HEK293T (cell line): ENCODE results near the gene GTF2H4.

ENCODE experiments used
- ARNT ChIP-seq: fragments of 450-650 bp; IDR thresholded peaks from 2 replicates; pipeline ENCODE4 v1.6.1; 2017; ENCODE audit warnings: mild to moderate bottlenecking
- BHLHE40 ChIP-seq: fragments of 450-650 bp; IDR thresholded peaks from 2 replicates; pipeline ENCODE4 v1.6.1; 2016; ENCODE audit warnings: mild to moderate bottlenecking, moderate library complexity, borderline replicate concordance
- ELF4 ChIP-seq: fragments of 450-650 bp; IDR thresholded peaks from 2 replicates; pipeline ENCODE4 v1.6.1; 2017; ENCODE audit warnings: antibody characterized with exemption
- FOXA1 ChIP-seq: fragments of 450-650 bp; IDR thresholded peaks from 2 replicates; pipeline ENCODE4 v1.6.1; 2016; ENCODE audit warnings: mild to moderate bottlenecking
- FOXK2 ChIP-seq: fragments of 450-650 bp; IDR thresholded peaks from 2 replicates; pipeline ENCODE4 v1.6.1; 2016; ENCODE audit warnings: mild to moderate bottlenecking
- FOXM1 ChIP-seq: fragments of 450-650 bp; IDR thresholded peaks from 2 replicates; pipeline ENCODE4 v1.6.1; 2017; ENCODE audit warnings: mild to moderate bottlenecking, borderline replicate concordance
- NFRKB ChIP-seq: fragments of 450-650 bp; IDR thresholded peaks from 2 replicates; pipeline ENCODE4 v1.6.1; 2016; ENCODE audit warnings: mild to moderate bottlenecking, moderate library complexity
- SP1 ChIP-seq: fragments of 450-650 bp; IDR thresholded peaks from 2 replicates; pipeline ENCODE4 v1.6.1; 2017
- TARDBP ChIP-seq: fragments of 450-650 bp; IDR thresholded peaks from 2 replicates; pipeline ENCODE4 v1.6.1; 2016
- ZNF384 ChIP-seq: fragments of 450-650 bp; IDR thresholded peaks from 2 replicates; pipeline ENCODE4 v1.6.1; 2016

- no peak for TF ChIP-seq SP1
- TF ChIP-seq ELF4: no peak
- TF ChIP-seq NFRKB: no peak
- no peak for TF ChIP-seq ZNF384
- no peak for TF ChIP-seq ARNT
- no peak for TF ChIP-seq FOXA1
- TF ChIP-seq FOXM1: no peak
- TF ChIP-seq FOXK2: no peak
- TF ChIP-seq TARDBP: no peak
- TF ChIP-seq BHLHE40: no peak
Measured at GRCh38 chr6:30902709-30903108, 5.3 kb upstream of the GTF2H4 start.
